ENCODE results near the gene PXT1. TPM values are rescaled to one million over a fixed set of nuclear protein-coding genes. Genes with fewer than 3 reads are reported as not detected.
A peak's percentile ranks its signal among the peaks of the same experiment; 100 is the strongest.
"Not testable (repeated sequence)": the region's sequence is repeated elsewhere in the genome, so short reads cannot be mapped to it uniquely, and the experiment has no call there.

The PXT1 gene
- total RNA-seq, 1 donor from 2014 or later: 0.19 TPM

- no peak for DNase-seq (ENCODE audit: low read depth)
Measured at GRCh38 chr6:36370638-36371037, 72.0 kb downstream of the PXT1 start.

GRCh38 chr6:36368921-36369865 lies 73.5 kb downstream of the PXT1 start:
- DNase-seq (ENCODE audit: low read depth): peak; percentile 71

GRCh38 chr6:36368421-36368820 lies 74.2 kb downstream of the PXT1 start:
- DNase-seq (ENCODE audit: low read depth): no peak

- DNase-seq (ENCODE audit: low read depth): no peak
Measured at GRCh38 chr6:36367743-36368142, 74.9 kb downstream of the PXT1 start.

GRCh38 chr6:36364669-36365479 lies 77.8 kb downstream of the PXT1 start:
- no peak for DNase-seq (ENCODE audit: low read depth)

- not testable (repeated sequence) for DNase-seq (ENCODE audit: low read depth)
Measured at GRCh38 chr6:36364061-36364635, 78.5 kb downstream of the PXT1 start.

- DNase-seq (ENCODE audit: low read depth): not testable (repeated sequence)
Measured at GRCh38 chr6:36363371-36363752, 79.3 kb downstream of the PXT1 start.

GRCh38 chr6:36362551-36363370 lies 79.9 kb downstream of the PXT1 start:
- no peak for DNase-seq (ENCODE audit: low read depth)

- DNase-seq (ENCODE audit: low read depth): no peak
Measured at GRCh38 chr6:36361071-36361470, 81.6 kb downstream of the PXT1 start.

GRCh38 chr6:36360241-36361054 lies 82.2 kb downstream of the PXT1 start:
- peak; percentile 92 for DNase-seq (ENCODE audit: low read depth)

GRCh38 chr6:36358226-36358915 lies 84.3 kb downstream of the PXT1 start:
- peak; percentile 97 for DNase-seq (ENCODE audit: low read depth)

GRCh38 chr6:36357872-36358225 lies 84.8 kb downstream of the PXT1 start:
- no peak for DNase-seq (ENCODE audit: low read depth)

- no peak for DNase-seq (ENCODE audit: low read depth)
Measured at GRCh38 chr6:36355819-36356218, 86.8 kb downstream of the PXT1 start.

GRCh38 chr6:36353411-36353915 lies 89.2 kb downstream of the PXT1 start:
- no peak for DNase-seq (ENCODE audit: low read depth)

- DNase-seq (ENCODE audit: low read depth): no peak
Measured at GRCh38 chr6:36352477-36353157, 90.0 kb downstream of the PXT1 start.

- DNase-seq (ENCODE audit: low read depth): peak; percentile 91
Measured at GRCh38 chr6:36350681-36351571, 91.7 kb downstream of the PXT1 start.

GRCh38 chr6:36350082-36350481 lies 92.6 kb downstream of the PXT1 start:
- no peak for DNase-seq (ENCODE audit: low read depth)

- DNase-seq (ENCODE audit: low read depth): no peak
Measured at GRCh38 chr6:36349240-36349639, 93.4 kb downstream of the PXT1 start.
